Pancreas (tissue), 10 donors: ENCODE results near the gene HIPK4. TPM values are rescaled to one million over a fixed set of nuclear protein-coding genes. Genes with fewer than 3 reads are reported as not detected.

Experiments used
- ATAC-seq, 4 donors: fragments of 200-7000 bp; cut with Tn5 transposase; one replicate each; pipeline versions ENCODE4 v1.8.0 to v1.9.1; 2020; ENCODE audit warnings: mild to moderate bottlenecking in 4 of 4, moderate library complexity in 4 of 4
- DNase-seq, 6 donors: peaks; one replicate each; pipeline ENCODE4 v3.0.0-alpha.2; 2020
- FAIRE-seq: peaks from 2 replicates; lab custom pipeline; 2012; peaks lifted over from hg19 to GRCh38; lab: Jason Lieb, UNC
- H3K27ac ChIP-seq, 4 donors: fragments of 200-600 bp; sonication (generic); 1 replicate in 3 of 4; 2 replicates in 1 of 4; pipeline versions ENCODE4 v1.5.0 to v1.8.0; 2020
- H3K27me3 ChIP-seq, 4 donors: fragments of 200-600 bp; one replicate each; pipeline ENCODE4 v1.8.0; 2021
- H3K36me3 ChIP-seq, 3 donors: fragments of 200-600 bp; sonication (generic) in 1 of 3; one replicate each; pipeline versions ENCODE4 v1.5.0 to v1.8.0; 2020 to 2021
- H3K4me1 ChIP-seq, 3 donors: fragments of 200-600 bp; one replicate each; pipeline ENCODE4 v1.8.0; 2021
- H3K4me3 ChIP-seq, 4 donors: fragments of 200-600 bp; sonication (generic) in 2 of 4; one replicate each; pipeline versions ENCODE4 v1.5.0 to v1.8.0; 2020 to 2021
- H3K9me3 ChIP-seq, 4 donors: fragments of 200-600 bp; one replicate each; pipeline ENCODE4 v1.8.0; 2021
- CTCF ChIP-seq, 4 donors: fragments of 200-600 bp; sonication (generic) in 3 of 4; IDR thresholded peaks; one replicate each; pipeline versions ENCODE4 v1.5.0 to v1.8.0; 2021; ENCODE audit warnings: antibody characterized with exemption in 4 of 4
- WGBS, 2 donors: extraction: QIAGEN DNeasy Blood & Tissue Kit; methylation state at CpG; one replicate each; pipeline ENCODE4 v1.1.7; 2013; 5-methylcytosine and 5-hydroxymethylcytosine counted together
- intact Hi-C, 3 donors: fragments of 100-400 bp; cut with DNase I; formaldehyde crosslinking; loops; one replicate each; pipeline versions ENCODE4 v1.11.1 to v1.14.2; 2022
- microRNA-seq, 2 donors: library from miRNA; unstranded; fragments of <30 nt; microRNA quantifications; one replicate each; pipeline versions ENCODE4 to v1.1.0, GENCODE V29; 2019 to 2020
- polyA plus RNA-seq, 2 donors: library from polyadenylated mRNA; stranded (reverse); fragments of 200-250 nt; gene quantifications; one replicate each; pipeline ENCODE4 v1.2.3, GENCODE V29; 2013
- total RNA-seq, 6 donors: library from RNA; stranded (reverse); fragmentation: NEBNext Ultra II Directional in 4 of 6; extraction: Animal tissue kit (Norgen Biotek cat#: 25700) in 4 of 6; gene quantifications; one replicate each; pipeline versions ENCODE4 v1.2.1 to v1.2.4, GENCODE V29; 2021 to 2023
- donor health status: healthy with polysubstance abuse.
- donor health status: DM: no; HTN: no; CAD: no; lungs with moderate emphysema.
- donor health status: DM: no; HTN: no; CAD: no.
- donor health status: control.
- donor health status: control.
- donor health status: Bipolar disorder and iron deficiency.
- donor health status: DM: yes; HTN: yes; CAD: no.
- donor health status: DM: no; HTN: no; CAD: no.
- donor health status: DM: no; HTN: no; CAD: no.
- donor health status: DM: yes; HTN: yes; CAD: no.

The HIPK4 gene
- total and polyA plus RNA-seq, 8 donors, result 0.05 to 0.14 (median 0.08) TPM; not detected in 3

GRCh38 chr19:40331052-40331451 is 58.9 kb downstream of the HIPK4 start:
- Histone ChIP-seq H3K36me3 (peaks cover under 1 to 36% (median 4%) of the 10 kb centered on the region in 3 donors), H3K4me1 (no peaks in the 10 kb centered on the region), H3K27me3 (no peaks in the 10 kb centered on the region), H3K4me3 (no peak overlapping the region), H3K27ac (no peak overlapping the region), H3K9me3 (no peaks in the 10 kb centered on the region)
- intact Hi-C loops, result no loop called here
- DNase-seq, result no peak
- WGBS, 2 donors, result 93 to 94% methylated on average over 5 of the region's 5 CpGs
- no peak for TF ChIP-seq CTCF (IDR thresholded peaks at IDR 0.05)
- FAIRE-seq, result no peak
- no peak for ATAC-seq

Small RNA genes within 50 kb of the gene (microRNA-seq; reads per million reads assigned to microRNA genes)
- 0 reads per million in 2 donors for gene MIR6796

Other genes starting within 250 kb of the HIPK4 start
- 10 to 100 TPM in 1 of 6 donors, 1 to 10 TPM in 5; 5.9 to 13.7 (median 7.1) TPM for gene MAP3K10, start 198.8 kb downstream of the HIPK4 start, total RNA-seq
- gene MAP3K10, start 198.8 kb downstream of the HIPK4 start, polyA plus RNA-seq, result 10 to 100 TPM; 12.4 to 32.8 TPM
- gene TTC9B, start 171.8 kb downstream of the HIPK4 start, total RNA-seq, result not detected
- under 1 TPM in 1 of 2 donors, not detected in 1; 0.05 TPM for gene TTC9B, start 171.8 kb downstream of the HIPK4 start, polyA plus RNA-seq
- gene CCNP, start 163.5 kb downstream of the HIPK4 start, total RNA-seq, result under 1 TPM in 1 of 6 donors, not detected in 5; 0.19 TPM
- under 1 TPM in 1 of 2 donors, not detected in 1; 0.21 TPM for gene CCNP, start 163.5 kb downstream of the HIPK4 start, polyA plus RNA-seq
- 10 to 100 TPM; 49.2 to 79.3 (median 54.5) TPM for gene AKT2, start 104.8 kb downstream of the HIPK4 start, total RNA-seq
- gene AKT2, start 104.8 kb downstream of the HIPK4 start, polyA plus RNA-seq, result 10 to 100 TPM; 54.8 to 70.1 TPM
- gene C19orf47, start 41.8 kb downstream of the HIPK4 start, total RNA-seq, result 1 to 10 TPM; 3.7 to 6.2 (median 5.4) TPM
- 10 to 100 TPM in 1 of 2 donors, 1 to 10 TPM in 1; 8.7 to 10.0 TPM for gene C19orf47, start 41.8 kb downstream of the HIPK4 start, polyA plus RNA-seq
- gene PLD3, start 41.5 kb downstream of the HIPK4 start, total RNA-seq, result 100 to 1,000 TPM in 3 of 6 donors, 10 to 100 TPM in 3; 87.5 to 123 (median 101) TPM
- gene PLD3, start 41.5 kb downstream of the HIPK4 start, polyA plus RNA-seq, result 100 to 1,000 TPM; 157 to 208 TPM
- 1 to 10 TPM; 1.4 to 3.2 (median 2.3) TPM for gene PRX, start 23.2 kb upstream of the HIPK4 start, total RNA-seq
- gene PRX, start 23.2 kb upstream of the HIPK4 start, polyA plus RNA-seq, result 1 to 10 TPM; 3.2 to 3.7 TPM
- gene SERTAD1, start 35.8 kb upstream of the HIPK4 start, total RNA-seq, result 1 to 10 TPM; 2.6 to 5.4 (median 3.9) TPM
- 10 to 100 TPM in 1 of 2 donors, 1 to 10 TPM in 1; 6.4 to 11.9 TPM for gene SERTAD1, start 35.8 kb upstream of the HIPK4 start, polyA plus RNA-seq
- 10 to 100 TPM in 1 of 6 donors, 1 to 10 TPM in 5; 4.9 to 14.8 (median 7.6) TPM for gene SERTAD3, start 54.2 kb upstream of the HIPK4 start, total RNA-seq
- gene SERTAD3, start 54.2 kb upstream of the HIPK4 start, polyA plus RNA-seq, result 10 to 100 TPM; 11.2 to 15.0 TPM
- 10 to 100 TPM; 24.1 to 39.9 (median 34.0) TPM for gene BLVRB, start 75.6 kb upstream of the HIPK4 start, total RNA-seq
- 10 to 100 TPM; 47.6 to 49.4 TPM for gene BLVRB, start 75.6 kb upstream of the HIPK4 start, polyA plus RNA-seq
- 1 to 10 TPM; 1.0 to 2.5 (median 1.3) TPM for gene SPTBN4, start 76.8 kb upstream of the HIPK4 start, total RNA-seq
- gene SPTBN4, start 76.8 kb upstream of the HIPK4 start, polyA plus RNA-seq, result 10 to 100 TPM in 1 of 2 donors, 1 to 10 TPM in 1; 9.4 to 23.9 TPM
- gene SHKBP1, start 186.7 kb upstream of the HIPK4 start, total RNA-seq, result 10 to 100 TPM; 18.2 to 40.3 (median 22.7) TPM
- gene SHKBP1, start 186.7 kb upstream of the HIPK4 start, polyA plus RNA-seq, result 10 to 100 TPM; 73.3 to 86.2 TPM
- gene LTBP4, start 211.2 kb upstream of the HIPK4 start, total RNA-seq, result 10 to 100 TPM; 18.7 to 48.9 (median 23.9) TPM
- 10 to 100 TPM; 32.4 to 44.9 TPM for gene LTBP4, start 211.2 kb upstream of the HIPK4 start, polyA plus RNA-seq